Muscle layer of duodenum (tissue), 2 donors: ENCODE data around the gene NIN.
"Not testable (repeated sequence)": the region's sequence is repeated elsewhere in the genome, so short reads cannot be mapped to it uniquely, and the experiment has no call there.

Source experiments
- H3K27ac ChIP-seq: one replicate; pipeline ENCODE4 v1.7.0; 2013; ENCODE audit warnings: mild to moderate bottlenecking, low read length
- H3K27me3 ChIP-seq: one replicate; pipeline ENCODE4 v1.7.0; 2013; ENCODE audit warnings: low read depth, mild to moderate bottlenecking, control low read depth, low read length
- H3K36me3 ChIP-seq, 2 donors: one replicate each; pipeline ENCODE4 v1.7.0; 2013; ENCODE audit warnings: low read length in 2 of 2, control low read depth in 1 of 2, mild to moderate bottlenecking in 1 of 2; ENCODE audit not compliant: insufficient read depth in 2 of 2, control insufficient read depth in 1 of 2
- H3K4me1 ChIP-seq, 2 donors: one replicate each; pipeline ENCODE4 v1.7.0; 2013; ENCODE audit warnings: low read length in 2 of 2, mild to moderate bottlenecking in 2 of 2, control low read depth in 1 of 2, moderate library complexity in 1 of 2; ENCODE audit not compliant: insufficient read depth in 2 of 2, control insufficient read depth in 1 of 2
- H3K4me3 ChIP-seq, 2 donors: one replicate each; pipeline ENCODE4 v1.7.0; 2013; ENCODE audit warnings: low read length in 2 of 2, low read depth in 1 of 2, mild to moderate bottlenecking in 1 of 2
- H3K9me3 ChIP-seq, 2 donors: one replicate each; pipeline ENCODE4 v1.7.0; 2013; ENCODE audit warnings: low read length in 2 of 2, control low read depth in 1 of 2, mild to moderate bottlenecking in 1 of 2; ENCODE audit not compliant: control insufficient read depth in 1 of 2
- donor health status: healthy.

NIN gene

DNA sequence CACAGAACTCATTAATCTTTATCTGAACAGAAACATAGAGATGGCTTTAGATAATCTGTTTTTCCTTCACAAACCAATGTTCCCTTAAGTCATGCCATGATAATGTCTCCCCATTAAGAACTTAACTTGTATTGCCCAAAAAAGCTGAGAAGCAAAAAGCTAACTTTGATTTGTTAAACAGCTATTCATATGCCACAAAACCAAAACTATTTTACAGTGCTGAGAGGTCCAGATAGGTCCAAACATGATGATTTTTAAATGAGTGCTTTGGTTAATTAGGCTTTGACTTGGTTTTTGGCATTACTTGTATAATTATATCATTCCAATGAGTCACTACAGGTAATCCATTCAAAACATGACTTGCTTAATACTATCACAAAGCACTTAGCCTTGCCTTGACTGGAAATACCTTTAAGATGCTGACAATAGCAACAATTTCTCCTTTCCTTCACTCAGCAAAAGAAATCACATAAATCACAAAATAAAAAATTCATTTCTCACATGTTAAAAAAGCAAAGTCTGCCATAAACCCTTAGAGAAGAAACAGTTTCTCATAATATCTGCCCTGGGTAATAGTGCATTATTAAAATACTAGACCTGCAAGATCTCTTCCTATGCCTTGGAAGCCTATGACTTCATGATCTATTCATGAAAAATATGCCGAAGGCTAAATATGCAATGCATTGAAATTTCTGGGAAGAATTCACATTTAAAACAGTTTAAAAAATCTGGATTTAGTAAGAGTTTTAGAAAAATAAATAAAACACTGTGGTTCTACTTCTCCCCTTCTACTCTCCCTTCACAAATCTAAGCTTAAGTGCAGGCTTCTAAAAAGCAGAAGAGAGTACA lies 110.8 kb downstream of the NIN start:
- no peak overlapping the region for H3K4me3 ChIP-seq
- H3K9me3 ChIP-seq, result no peaks in the 10 kb centered on the region
- H3K27me3 ChIP-seq, result no peaks in the 10 kb centered on the region
- peaks cover 14 to 19% of the 10 kb centered on the region in 2 donors for H3K36me3 ChIP-seq
- no peaks in the 10 kb centered on the region for H3K4me1 ChIP-seq
- H3K27ac ChIP-seq, result no peak overlapping the region

DNA sequence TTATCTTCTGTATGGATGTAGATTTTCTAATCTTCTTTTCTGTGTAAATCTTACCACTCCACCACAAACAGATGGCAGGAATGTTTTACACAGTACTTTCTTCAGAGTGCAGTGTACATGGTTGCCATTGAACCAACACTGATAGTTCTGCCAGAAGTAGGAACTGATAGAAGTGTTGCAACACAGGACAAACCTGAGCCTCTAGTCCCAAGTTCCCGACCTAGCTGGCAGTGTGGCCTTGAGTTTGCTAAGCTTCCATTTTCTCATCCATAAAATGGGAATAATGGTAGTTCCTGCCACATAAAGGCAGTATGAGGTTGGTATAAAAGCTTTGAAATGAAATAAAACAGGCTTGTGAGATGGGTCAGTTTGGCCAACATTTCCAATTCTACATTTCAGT lies 112.0 kb downstream of the NIN start:
- no peaks in the 10 kb centered on the region for H3K4me1 ChIP-seq
- no peaks in the 10 kb centered on the region for H3K9me3 ChIP-seq
- no peaks in the 10 kb centered on the region for H3K27me3 ChIP-seq
- no peak overlapping the region for H3K4me3 ChIP-seq
- H3K27ac ChIP-seq, result no peak overlapping the region
- H3K36me3 ChIP-seq, result peaks cover 5 to 9% of the 10 kb centered on the region in 2 donors

DNA sequence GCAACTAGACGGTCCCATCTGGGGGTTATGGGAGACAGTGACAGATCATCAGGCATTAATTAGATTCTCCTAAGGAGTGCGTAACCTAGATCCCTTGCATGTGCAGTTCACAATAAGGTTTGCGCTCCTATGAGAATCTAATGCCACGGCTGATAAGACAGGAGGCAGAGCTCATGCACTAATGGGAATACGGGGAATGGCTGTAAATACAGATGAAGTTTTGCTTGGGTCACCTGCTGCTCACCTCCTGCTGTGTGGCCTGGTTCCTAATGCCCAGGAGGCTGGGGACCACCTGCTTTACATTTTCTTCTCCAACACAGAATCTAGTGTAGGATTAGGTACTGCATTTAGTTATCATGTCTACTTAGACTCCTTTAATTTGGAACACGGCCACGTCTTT lies 113.2 kb downstream of the NIN start:
- no peaks in the 10 kb centered on the region for H3K9me3 ChIP-seq
- H3K4me3 ChIP-seq, result no peak overlapping the region
- no peaks in the 10 kb centered on the region for H3K27me3 ChIP-seq
- H3K4me1 ChIP-seq, result no peaks in the 10 kb centered on the region
- H3K36me3 ChIP-seq, result peaks cover 0 to 4% of the 10 kb centered on the region in 2 donors
- H3K27ac ChIP-seq, result no peak overlapping the region

DNA sequence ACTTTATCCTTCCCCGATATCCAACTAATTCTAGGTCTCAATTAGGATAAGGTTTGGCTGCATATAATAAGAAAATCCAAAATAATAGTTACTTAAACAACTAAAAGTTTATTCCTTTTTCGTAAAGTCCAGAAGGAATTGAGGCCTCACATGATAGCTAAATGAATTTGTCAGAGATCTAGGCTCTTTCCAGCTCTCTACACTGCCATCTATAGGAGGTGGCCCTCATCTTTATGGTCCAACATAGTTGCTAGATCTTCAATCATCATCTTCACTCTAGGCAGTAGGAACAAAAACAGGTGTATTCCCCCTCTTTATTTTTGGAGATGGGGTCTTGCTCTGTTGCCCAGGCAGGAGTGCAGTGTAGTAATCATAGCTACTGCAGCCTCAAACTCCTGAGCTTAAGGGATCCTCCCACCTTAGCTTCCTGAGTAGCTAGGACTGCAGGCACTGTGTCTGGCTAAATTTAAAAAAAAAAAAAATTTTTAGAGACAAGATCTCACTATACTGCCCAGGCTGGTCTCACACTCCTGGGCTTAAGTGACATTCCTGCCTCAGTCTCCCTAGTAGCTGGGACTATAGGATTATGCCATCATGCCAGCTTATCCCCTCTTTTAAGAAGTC lies 116.4 kb downstream of the NIN start:
- H3K9me3 ChIP-seq, result no peaks in the 10 kb centered on the region
- no peak overlapping the region for H3K4me3 ChIP-seq
- no peak overlapping the region for H3K27ac ChIP-seq

DNA sequence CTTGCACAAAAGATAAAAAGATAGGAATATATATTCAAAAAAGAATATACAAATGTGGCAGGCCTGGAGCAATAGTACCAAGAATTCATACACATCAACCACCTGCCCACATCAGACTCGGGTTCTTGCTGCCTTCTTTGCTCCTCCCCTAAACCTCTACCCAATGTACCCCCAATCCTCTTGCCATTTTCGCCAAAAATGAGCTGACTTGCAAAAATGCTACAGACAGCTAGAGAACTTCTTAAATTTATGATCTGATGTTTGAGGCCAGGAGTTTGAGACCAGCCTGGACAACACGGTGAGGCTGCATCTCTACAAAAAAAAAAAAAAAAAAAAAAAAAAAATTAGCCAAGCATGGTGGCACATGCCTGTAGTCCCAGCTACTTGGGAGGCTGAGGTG lies 119.9 kb downstream of the NIN start:
- no peaks in the 10 kb centered on the region for H3K27me3 ChIP-seq
- no peak overlapping the region for H3K4me3 ChIP-seq
- H3K9me3 ChIP-seq, result no peaks in the 10 kb centered on the region
- no peak overlapping the region for H3K27ac ChIP-seq
- no peaks in the 10 kb centered on the region for H3K36me3 ChIP-seq
- no peaks in the 10 kb centered on the region for H3K4me1 ChIP-seq

More for the DNA sequence above, 116.4 kb downstream of the NIN start:
- no peaks in the 10 kb centered on the region for H3K36me3 ChIP-seq
- no peaks in the 10 kb centered on the region for H3K4me1 ChIP-seq
- H3K27me3 ChIP-seq, result no peaks in the 10 kb centered on the region

DNA sequence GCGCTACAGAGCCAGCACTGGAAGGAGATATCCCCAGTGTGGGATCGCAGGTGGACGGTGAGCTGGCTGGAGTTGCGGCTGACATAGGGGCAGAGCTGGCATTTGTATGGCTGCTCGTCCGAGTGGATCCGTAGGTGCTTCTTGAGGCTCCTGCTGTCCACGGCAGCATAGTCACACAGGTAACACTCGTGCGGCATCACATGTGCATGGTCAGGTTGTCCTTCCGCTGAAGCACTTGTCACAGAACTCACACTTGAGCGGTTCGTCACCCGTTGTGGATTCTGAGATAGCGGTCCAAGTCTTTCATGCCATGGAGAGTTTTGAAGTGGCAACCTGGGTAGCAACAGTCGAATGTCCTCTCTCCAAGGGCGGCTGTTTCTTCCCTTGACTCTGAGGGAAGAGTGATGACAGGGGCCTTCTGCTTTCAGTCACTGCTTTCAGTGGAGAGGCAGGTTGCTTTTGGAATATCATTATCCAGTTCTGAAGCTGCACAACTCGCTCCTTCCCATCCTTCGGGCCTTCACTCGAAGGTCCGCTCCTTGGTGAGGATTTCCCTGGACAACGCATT lies 125.9 kb downstream of the NIN start:
- H3K4me3 ChIP-seq, result no peak overlapping the region
- no peaks in the 10 kb centered on the region for H3K36me3 ChIP-seq

DNA sequence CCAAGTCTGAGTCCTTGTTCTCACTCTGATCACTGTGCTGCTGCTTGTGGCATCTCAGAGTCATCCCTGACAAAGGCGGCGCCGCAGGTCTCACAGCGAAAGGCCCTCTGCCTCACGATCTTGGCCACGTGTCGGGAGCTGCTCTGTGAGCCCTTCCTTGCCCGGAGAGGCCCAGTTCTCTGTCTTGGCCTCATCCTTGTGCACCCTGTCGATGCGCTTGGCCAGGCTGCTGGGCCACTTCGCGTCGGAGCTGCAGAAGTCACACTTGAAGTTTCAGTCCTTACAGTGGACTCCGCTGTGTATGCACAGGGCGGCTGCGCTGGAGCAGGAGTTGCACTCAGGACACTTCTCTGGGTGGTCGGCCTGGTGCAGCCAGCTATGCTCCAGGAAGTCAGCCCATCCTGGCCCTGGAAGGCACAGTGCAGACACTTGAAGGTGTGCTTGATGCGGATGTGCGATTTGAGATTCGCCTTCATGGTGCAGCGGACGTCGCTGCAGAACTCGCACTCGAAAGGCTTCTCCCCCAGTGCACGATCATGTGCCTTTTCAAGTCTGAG lies 126.4 kb downstream of the NIN start:
- Histone ChIP-seq H3K27ac (no peak overlapping the region), H3K4me3 (no peak overlapping the region), H3K4me1 (no peaks in the 10 kb centered on the region), H3K36me3 (no peaks in the 10 kb centered on the region), H3K9me3 (no peaks in the 10 kb centered on the region), H3K27me3 (no peaks in the 10 kb centered on the region)

More for the DNA sequence above, 125.9 kb downstream of the NIN start:
- no peaks in the 10 kb centered on the region for H3K9me3 ChIP-seq
- H3K27ac ChIP-seq, result no peak overlapping the region
- H3K4me1 ChIP-seq, result no peaks in the 10 kb centered on the region
- H3K27me3 ChIP-seq, result no peaks in the 10 kb centered on the region

DNA sequence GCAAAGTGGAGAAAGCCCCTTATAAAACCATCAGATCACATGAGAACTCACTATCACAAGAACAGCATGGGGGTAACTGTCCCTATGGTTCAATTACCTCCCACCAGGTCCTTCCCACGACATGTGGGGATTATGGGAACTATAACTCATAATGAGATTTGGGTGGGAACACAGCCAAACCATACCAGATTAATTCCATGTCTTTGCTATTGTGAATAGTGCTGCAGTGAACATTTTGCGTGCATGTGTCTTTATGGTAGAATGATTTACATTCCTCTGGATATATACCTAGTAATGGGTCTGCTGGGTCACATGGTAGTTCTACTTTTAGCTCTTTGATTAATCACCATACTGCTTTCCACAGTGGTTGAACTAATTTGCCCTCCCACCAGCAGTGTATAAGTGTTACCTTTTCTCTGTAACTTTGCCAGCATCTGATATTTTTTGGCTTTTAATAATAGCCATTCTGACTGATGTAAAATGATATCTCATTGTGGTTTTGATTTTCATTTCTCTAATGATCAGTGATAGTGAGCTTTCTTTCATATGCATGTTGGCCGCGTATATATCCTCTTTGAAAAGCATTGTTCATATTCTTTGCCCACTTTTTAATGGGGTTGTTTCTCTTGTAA lies 133.2 kb downstream of the NIN start:
- Histone ChIP-seq H3K9me3 (no peaks in the 10 kb centered on the region), H3K36me3 (no peaks in the 10 kb centered on the region), H3K4me1 (no peaks in the 10 kb centered on the region), H3K4me3 (no peak overlapping the region), H3K27me3 (no peaks in the 10 kb centered on the region), H3K27ac (no peak overlapping the region)

DNA sequence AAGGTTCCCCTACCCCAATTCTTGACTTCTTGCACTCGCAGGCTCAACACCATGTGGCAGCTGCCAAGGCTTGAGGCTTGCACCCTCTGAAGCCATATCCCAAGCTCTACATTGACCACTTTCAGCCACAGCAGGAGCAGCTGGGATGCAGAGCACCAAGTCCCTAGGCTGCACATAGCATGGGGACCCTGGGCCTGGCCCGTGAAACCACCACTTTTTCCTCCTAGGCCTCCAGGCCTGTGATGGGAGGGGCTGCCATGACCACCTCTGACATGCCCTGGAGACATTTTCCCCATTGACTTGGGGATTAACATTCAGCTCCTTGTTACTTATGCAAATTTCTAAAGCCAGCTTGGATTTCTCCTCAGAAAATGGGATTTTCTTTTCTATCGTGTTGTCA lies 136.7 kb downstream of the NIN start:
- not testable (repeated sequence) for H3K27me3 ChIP-seq, H3K36me3 ChIP-seq, H3K4me1 ChIP-seq, H3K9me3 ChIP-seq, H3K27ac ChIP-seq, H3K4me3 ChIP-seq

DNA sequence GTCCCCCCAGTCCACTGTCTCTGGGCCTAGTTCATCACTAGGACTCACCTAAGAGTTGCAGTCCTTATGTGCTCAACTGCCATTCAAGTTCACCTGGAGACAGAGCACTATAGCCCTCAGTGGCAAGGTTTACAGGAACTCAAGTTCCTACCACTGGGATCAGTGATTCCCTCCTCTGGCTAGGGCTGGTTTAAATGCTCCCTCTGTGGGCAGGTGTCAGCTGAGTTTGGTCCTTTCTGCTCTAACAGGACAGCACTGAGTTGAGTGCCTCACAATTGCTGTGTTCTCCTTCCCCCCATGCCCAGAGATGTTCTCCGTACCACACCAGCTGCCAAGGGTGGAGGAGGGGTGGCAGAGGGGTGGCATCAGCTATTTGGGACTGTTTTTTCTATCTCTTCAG lies 142.1 kb downstream of the NIN start:
- H3K4me3 ChIP-seq, result no peak overlapping the region

DNA sequence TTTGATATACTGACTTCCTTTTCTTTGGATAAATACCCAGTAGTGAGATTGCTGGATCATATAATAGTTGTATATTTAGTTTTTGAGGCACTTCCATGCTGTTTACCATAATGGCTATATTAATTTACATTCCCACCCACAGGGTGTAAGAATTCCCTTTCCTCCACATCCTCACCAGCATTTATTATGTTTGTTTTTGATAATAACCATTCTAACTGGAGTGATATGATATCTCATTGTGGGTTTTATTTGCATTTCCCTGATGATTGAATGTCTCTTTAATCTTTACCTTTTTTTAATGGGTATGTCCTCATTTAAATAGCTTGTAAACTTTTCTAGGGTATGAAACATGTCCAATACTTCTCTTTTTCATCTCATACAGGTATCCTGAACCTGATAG lies 151.3 kb downstream of the NIN start:
- H3K9me3 ChIP-seq, result no peaks in the 10 kb centered on the region
- H3K4me3 ChIP-seq, result no peak overlapping the region
- H3K36me3 ChIP-seq, result no peaks in the 10 kb centered on the region

More for the DNA sequence above, 142.1 kb downstream of the NIN start:
- Histone ChIP-seq H3K27ac (no peak overlapping the region), H3K4me1 (no peaks in the 10 kb centered on the region), H3K36me3 (no peaks in the 10 kb centered on the region), H3K27me3 (no peaks in the 10 kb centered on the region), H3K9me3 (peaks cover 0 to 6% of the 10 kb centered on the region in 2 donors)

More for the DNA sequence above, 151.3 kb downstream of the NIN start:
- Histone ChIP-seq H3K4me1 (no peaks in the 10 kb centered on the region), H3K27me3 (no peaks in the 10 kb centered on the region), H3K27ac (no peak overlapping the region)
